Measurements from ENCODE around the gene DAZAP1.

Gene DAZAP1

DNA sequence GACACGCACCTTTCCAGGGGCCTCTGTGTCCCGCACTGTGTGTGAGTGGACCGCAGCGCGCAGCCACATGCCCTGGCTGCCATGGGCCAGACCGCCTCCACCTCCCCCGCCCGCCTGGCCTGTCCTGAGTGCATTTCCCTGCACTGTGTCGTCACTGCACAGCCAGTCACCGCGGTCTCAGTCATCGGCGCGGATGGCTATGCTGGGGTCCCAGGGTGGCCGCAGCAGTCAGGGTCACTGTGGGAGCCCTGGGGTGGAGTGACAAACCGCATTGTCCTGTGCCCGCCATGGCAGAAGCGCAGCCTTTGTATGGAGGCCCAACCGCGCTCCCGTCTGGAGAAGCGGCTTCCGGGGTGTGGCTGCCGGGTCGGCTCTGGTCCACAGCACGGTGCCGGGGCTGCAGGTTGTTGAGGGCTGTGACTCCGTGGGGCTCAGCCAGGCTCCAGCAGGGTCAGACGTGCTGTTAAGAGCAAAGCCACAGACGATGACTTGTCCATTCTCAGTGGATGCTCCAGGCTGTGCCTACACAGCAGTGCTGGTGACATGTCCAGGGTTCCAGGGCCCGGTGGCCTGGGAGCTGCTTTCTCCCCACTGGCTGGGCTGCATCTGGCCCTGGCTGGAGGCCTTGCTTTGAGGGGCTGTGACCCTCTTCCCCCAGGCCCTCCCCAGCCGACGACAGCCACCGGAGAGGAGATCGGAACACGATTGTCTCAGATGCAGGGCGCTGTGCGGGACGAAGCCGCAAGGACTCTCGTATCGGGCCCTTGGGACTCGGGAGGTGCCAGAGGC is 30.0 kb upstream of the DAZAP1 start:
- no peak for DNase-seq (ENCODE audit: low spot score)

DNA sequence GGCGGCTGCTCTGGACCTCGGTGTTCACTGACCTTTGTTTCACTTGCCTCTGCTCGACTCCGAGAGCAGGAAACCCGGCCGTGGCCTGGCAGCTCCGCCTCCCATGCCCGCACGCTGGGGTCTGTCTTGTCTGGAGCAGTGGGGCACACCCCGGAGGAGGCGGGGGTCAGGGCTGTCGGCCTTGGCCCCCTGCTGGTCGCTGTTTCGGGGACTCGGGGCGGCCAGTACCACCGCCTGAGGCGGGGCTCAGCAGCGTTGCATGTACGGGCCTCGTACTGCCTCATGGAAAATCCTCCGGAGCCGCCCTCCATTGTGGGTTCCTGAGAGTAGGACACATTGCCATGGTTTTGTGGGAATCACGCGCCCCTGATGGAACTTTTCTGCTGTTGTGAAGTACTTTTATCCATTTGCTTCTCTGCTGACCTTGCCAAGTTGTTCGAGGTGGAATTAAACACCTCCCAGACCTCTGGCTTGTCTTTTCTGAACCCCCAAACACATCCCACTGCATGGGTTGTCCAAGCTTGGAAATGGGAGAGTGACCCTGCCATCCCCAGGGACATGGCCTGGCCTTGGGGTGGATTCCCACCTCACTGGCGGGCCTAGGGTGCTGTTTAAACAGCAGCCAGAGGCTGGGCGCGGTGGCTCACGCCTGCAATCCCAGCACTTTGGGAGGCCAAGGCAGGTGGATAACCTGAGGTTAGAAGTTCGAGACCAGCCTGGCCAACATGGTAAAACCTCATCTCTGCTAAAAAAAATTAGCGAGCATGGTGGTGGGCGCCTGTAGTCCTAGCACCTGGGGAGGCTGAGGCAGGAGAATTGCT is 29.2 kb upstream of the DAZAP1 start:
- DNase-seq (ENCODE audit: low spot score): no peak

GRCh38 chr19:1379126-1379905 is 28.1 kb upstream of the DAZAP1 start:
- DNase-seq (ENCODE audit: low spot score): no peak

GRCh38 chr19:1379961-1380489 is 27.4 kb upstream of the DAZAP1 start:
- DNase-seq (ENCODE audit: low spot score): no peak

GRCh38 chr19:1382250-1382649 is 25.1 kb upstream of the DAZAP1 start:
- DNase-seq (ENCODE audit: low spot score): no peak

DNA sequence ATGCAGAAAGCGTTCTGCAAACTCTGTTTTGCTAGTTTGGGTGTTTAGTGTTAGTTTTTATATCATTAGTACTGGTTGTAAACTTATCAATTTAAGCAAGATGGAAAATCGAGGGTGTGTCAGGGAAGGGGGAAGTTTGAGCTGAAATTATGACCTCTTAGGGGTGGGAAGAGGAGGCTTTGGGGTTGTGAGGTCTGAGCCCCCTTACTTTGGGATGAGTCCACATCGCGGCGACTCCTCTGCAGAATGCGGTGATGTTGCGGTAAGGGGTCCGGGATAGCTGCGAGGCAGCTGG is 24.4 kb upstream of the DAZAP1 start:
- no peak for DNase-seq (ENCODE audit: low spot score)

- peak; percentile 92 for DNase-seq (ENCODE audit: low spot score)
Observed at GRCh38 chr19:1383312-1384084, 23.9 kb upstream of the DAZAP1 start, which contains the start of gene NDUFS7. Gene NDUFS7, plus strand, starts transcription at chr19:1383907. Its CDS starts 20 bp downstream, at chr19:1383927.

- no peak for DNase-seq (ENCODE audit: low spot score)
Observed at GRCh38 chr19:1384085-1384462, 23.3 kb upstream of the DAZAP1 start.

DNA sequence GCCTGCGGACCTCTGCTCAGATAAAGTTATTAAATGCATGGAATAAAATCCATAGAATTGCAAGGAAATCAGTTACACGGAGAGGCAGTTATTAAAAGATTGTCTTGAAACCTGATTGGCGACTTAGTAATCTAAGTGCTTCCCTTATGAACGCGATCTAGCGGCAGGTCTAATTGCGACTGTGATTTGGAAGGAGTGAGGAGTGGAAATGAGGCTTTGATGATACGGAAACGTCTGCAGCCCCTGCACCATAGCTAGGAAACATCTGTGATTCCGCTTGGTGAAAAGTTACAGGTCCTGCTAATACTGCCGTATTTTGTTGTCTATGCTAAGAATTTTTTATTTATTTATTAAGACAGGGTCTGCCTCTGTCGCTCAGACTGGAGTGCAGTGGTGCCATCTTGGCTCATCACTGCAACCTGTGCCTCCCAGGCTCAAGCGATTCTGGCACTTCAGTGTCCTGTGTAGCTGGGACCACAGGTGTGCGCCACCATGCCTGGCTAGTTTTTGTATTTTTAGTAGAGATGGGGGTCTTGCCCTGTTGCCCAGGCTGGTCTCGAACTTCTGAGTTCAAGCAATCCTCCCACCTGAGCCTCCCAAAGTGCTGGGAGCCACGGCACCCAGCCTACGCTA is 22.8 kb upstream of the DAZAP1 start:
- DNase-seq (ENCODE audit: low spot score): no peak

- no peak for DNase-seq (ENCODE audit: low spot score)
Observed at GRCh38 chr19:1385816-1386215, 21.6 kb upstream of the DAZAP1 start.

DNA sequence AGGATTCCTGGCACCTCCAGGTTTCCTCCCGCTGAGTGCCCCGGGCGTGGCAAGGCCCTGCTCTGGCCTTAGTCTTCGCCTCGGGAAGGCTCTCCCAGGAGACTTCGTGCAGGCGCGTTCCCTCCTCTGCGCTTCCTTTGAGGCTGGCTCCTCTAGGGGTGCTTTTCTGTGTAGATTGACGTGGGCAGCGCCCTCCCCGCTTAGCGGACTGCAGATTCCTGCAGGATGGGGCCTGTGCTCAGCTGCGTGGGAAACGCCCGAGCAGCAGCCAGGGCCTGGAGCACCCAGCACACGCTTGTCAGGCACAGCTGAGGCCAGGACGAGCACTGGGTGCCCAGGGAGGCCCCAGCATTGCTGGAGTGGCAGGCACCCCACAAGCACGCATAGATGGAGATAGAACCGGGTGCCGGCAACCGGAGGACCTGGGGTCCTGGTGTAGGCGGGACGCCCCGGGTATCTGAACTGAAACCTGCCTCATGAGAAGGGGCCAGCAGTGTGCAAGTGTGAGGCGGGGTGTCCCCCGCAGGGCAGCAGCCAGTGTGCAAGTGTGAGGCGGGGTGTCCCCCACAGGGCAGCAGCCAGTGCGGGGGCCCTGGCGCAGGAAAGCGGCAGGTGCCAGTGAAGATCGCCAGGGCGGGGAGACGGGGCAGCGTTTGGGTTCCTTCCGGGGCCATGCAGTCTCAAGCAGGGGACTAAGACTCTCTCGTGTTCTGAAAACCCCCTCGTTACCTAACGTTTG is 20.3 kb upstream of the DAZAP1 start:
- DNase-seq (ENCODE audit: low spot score): no peak

- no peak for DNase-seq (ENCODE audit: low spot score)
Observed at GRCh38 chr19:1387684-1388636, 19.4 kb upstream of the DAZAP1 start.

DNA sequence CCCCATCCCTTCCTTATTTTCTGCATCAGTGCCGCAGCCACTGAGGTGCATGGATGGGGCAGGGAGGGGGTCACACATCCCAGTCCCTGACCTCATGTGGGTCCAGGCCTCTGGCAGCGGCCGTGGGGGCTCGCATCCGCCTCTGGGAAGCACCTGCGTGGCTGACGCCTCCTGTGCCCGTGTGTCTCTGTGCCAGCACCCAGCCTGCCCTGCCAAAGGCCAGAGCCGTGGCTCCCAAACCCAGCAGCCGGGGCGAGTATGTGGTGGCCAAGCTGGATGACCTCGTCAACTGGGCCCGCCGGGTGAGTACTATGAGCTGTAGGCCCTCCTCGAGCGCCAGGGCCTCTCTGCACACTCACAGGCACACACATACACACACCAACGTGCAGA is 18.8 kb upstream of the DAZAP1 start:
- no peak for DNase-seq (ENCODE audit: low spot score)

DNA sequence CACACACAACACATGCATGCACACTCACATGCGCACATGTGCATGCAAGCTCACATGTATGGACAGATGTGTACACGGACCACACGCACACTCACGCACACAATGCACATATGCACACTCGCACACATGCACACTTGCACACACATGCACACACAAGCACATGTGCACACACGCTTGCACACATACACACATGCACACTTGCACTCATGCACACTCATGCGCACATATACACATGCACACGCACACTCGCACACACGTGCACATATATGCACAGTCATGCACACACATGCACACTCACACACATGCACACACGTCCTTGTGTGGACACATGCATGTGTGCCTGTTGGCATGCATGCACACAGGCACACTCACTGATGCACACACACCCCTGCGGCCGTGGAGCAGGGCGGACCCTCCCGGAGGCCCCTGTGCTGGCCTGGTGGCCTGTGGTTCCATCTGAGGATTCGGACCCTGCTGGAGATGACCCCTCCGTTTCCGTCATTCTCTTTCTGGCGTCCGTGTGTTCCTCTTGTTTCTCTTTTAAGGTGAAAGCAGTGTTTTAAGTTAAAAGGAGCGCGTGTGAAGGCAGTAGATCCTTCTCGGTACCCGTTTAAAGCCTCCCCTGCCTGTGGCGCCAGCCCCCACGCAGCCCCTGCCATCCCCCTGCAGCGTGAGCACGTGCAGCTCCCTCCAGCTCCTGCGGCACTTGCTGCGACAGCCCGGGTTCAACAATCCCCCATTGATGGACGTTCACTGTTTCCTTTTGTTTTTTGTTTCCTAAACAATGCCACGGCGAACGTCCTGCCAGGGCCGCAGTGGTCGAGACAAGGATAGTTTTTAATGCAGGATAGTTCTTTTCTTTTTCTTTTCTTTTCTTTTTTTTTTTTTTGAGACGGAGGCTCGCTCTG is 18.1 kb upstream of the DAZAP1 start:
- DNase-seq (ENCODE audit: low spot score): no peak

DNA sequence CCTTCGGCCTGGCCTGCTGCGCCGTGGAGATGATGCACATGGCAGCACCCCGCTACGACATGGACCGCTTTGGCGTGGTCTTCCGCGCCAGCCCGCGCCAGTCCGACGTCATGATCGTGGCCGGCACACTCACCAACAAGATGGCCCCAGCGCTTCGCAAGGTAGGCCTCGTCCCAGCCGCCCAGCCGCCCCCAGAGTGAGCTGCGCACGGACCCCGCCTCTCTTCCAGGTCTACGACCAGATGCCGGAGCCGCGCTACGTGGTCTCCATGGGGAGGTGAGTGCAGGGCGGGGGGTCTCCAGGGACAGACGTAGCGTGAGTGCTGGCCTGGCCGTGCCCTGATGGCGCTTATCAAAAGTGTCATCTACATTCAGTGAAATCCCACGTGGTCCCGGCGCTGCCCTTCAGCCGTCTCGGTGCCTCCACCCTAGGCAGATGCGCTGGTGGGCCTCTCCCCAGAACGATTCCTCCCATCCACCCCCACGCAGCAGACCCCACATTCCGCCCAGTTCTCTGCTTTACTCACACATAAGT is 16.4 kb upstream of the DAZAP1 start:
- DNase-seq (ENCODE audit: low spot score): no peak

DNA sequence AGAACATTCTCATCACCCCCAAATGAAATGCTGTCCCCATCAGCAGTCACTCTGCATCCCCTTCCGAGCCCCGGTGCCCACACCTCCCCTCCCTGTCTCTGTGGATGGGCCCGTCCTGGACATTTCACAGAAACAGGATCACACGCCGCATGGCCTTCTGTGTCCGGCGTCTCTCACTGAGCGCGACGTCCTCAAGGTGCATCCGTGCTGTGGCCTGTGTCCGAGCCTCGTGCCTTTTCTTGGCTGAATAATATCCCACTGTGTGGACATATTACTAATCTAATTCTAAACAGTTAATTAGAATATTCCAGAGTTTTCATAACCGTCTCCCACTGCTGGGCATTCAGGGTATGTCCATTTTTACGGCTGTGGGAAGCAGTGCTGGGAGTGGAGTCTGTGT is 15.0 kb upstream of the DAZAP1 start:
- DNase-seq (ENCODE audit: low spot score): no peak

GRCh38 chr19:1392939-1393530 is 14.4 kb upstream of the DAZAP1 start:
- DNase-seq (ENCODE audit: low spot score): no peak

- no peak for DNase-seq (ENCODE audit: low spot score)
Observed at GRCh38 chr19:1393841-1394240, 13.5 kb upstream of the DAZAP1 start.

Data from LoVo (cell line).